SK-N-SH treated with all-trans-retinoic acid at 6 μM for 48 hours (cell line): ENCODE results near the gene GRK7.

ENCODE experiments used
- BACH2 ChIP-seq: fragments of 250-450 bp; sonication (Bioruptor Pico); IDR thresholded peaks from 2 replicates; pipeline ENCODE4 v1.9.0; 2021; ENCODE audit warnings: mild to moderate bottlenecking, borderline replicate concordance
- CREB5 ChIP-seq: fragments of 250-450 bp; sonication (Bioruptor Pico); IDR thresholded peaks from 2 replicates; pipeline ENCODE4 v1.5.1; 2020; ENCODE audit warnings: low read depth, mild to moderate bottlenecking, moderate library complexity
- CSRNP3 ChIP-seq: fragments of 250-450 bp; sonication (Bioruptor Pico); IDR thresholded peaks from 2 replicates; pipeline ENCODE4 v1.5.1; 2021; ENCODE audit warnings: mild to moderate bottlenecking, moderate library complexity
- GLIS3 ChIP-seq: fragments of 250-450 bp; sonication (Bioruptor Pico); IDR thresholded peaks from 2 replicates; pipeline ENCODE4 v1.5.0; 2020; ENCODE audit warnings: mild to moderate bottlenecking, moderate library complexity
- PATZ1 ChIP-seq: fragments of 250-450 bp; sonication (Bioruptor Pico); IDR thresholded peaks from 2 replicates; pipeline ENCODE4 v1.8.0; 2020; ENCODE audit warnings: mild to moderate bottlenecking, moderate library complexity, borderline replicate concordance
- RARB ChIP-seq: fragments of 250-450 bp; sonication (Bioruptor Pico); IDR thresholded peaks from 2 replicates; pipeline ENCODE4 v1.8.0; 2021; ENCODE audit warnings: mild to moderate bottlenecking, moderate library complexity
- SNAI2 ChIP-seq: fragments of 250-450 bp; sonication (Bioruptor Pico); IDR thresholded peaks from 2 replicates; pipeline ENCODE4 v1.5.0; 2020; ENCODE audit warnings: mild to moderate bottlenecking, moderate library complexity
- TOX ChIP-seq: fragments of 250-450 bp; sonication (Bioruptor Pico); IDR thresholded peaks from 2 replicates; pipeline ENCODE4 v1.8.0; 2021; ENCODE audit warnings: mild to moderate bottlenecking, moderate library complexity, borderline replicate concordance
- TSHZ2 ChIP-seq: fragments of 250-450 bp; sonication (Bioruptor Pico); IDR thresholded peaks from 2 replicates; pipeline ENCODE4 v1.5.0; 2020; ENCODE audit warnings: mild to moderate bottlenecking, moderate library complexity
- ZFP3 ChIP-seq: fragments of 250-450 bp; sonication (Bioruptor Pico); IDR thresholded peaks from 2 replicates; pipeline ENCODE4 v1.5.0; 2020; ENCODE audit warnings: mild to moderate bottlenecking, moderate library complexity
- ZFP30 ChIP-seq: fragments of 450-650 bp; formaldehyde crosslinking; IDR thresholded peaks from 2 replicates; pipeline ENCODE4 v1.5.0; 2022; ENCODE audit warnings: mild to moderate bottlenecking, moderate library complexity
- ZNF8 ChIP-seq: fragments of 450-650 bp; formaldehyde crosslinking; IDR thresholded peaks from 2 replicates; pipeline ENCODE4 v1.5.0; 2020; ENCODE audit warnings: mild to moderate bottlenecking, moderate library complexity

GRCh38 chr3:141738891-141739363, 24.3 kb upstream of the GRK7 start:
- TF ChIP-seq CSRNP3 (CRISPR knock-in tag) (no peak), ZFP30 (no peak), TOX (CRISPR knock-in tag) (no peak), PATZ1 (CRISPR knock-in tag) (no peak), TSHZ2 (CRISPR knock-in tag) (no peak), BACH2 (CRISPR knock-in tag) (no peak), ZNF8 (CRISPR knock-in tag) (no peak), GLIS3 (no peak), CREB5 (CRISPR knock-in tag) (no peak), ZFP3 (CRISPR knock-in tag) (no peak), SNAI2 (no peak), RARB (CRISPR knock-in tag) (no peak)
